HG03571 (cell line): ENCODE measurements around the gene ZBTB40.

Source experiments
- ATAC-seq: cut with Tn5 transposase; IDR thresholded peaks from one replicate; pipeline ENCODE4 v1.9.1; 2021; ENCODE audit not compliant: unreplicated experiment

Gene ZBTB40

DNA sequence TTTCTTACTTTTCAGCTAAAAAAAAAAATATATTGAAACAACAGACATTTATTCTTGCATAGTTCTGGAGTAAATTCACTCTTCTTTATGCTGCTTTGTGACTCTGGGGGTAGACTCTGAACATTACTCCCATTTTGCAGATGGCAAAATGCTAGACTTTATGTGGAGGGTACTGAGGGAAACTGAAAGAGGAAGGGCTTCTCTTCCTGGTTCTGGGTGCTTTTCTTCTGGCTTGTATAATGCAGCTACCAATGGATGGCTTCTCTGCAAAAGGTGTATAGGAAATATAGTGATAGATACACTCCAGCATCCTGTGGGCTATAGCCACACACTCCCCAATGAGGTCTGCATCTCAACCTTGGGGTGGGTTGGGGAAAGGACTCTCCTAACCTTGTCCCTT lies 19.7 kb upstream of the ZBTB40 start:
- no peak for ATAC-seq

GRCh38 chr1:22434717-22435116 lies 16.9 kb upstream of the ZBTB40 start:
- no peak for ATAC-seq

- no peak for ATAC-seq
Observed at GRCh38 chr1:22436948-22437347, 14.7 kb upstream of the ZBTB40 start.

GRCh38 chr1:22437573-22437972 lies 14.1 kb upstream of the ZBTB40 start:
- ATAC-seq = no peak

DNA sequence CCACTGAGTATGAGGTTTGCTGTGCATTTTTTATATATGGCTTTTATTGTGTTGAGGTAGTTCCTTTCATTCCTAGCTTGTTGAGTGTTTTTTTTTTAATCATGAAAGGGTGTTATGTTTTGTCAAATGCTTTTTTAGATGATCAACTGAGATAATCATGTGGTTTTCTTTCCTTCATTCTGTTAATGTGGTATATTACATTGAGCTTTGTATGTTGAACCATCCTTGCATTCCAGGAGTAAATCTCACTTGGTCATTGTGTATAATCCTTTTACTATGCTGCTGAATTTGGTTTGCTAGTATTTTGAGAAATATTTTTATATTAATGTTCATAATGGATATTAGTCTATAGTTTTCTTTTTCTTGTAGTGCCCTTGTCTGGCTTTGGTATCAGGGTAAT lies 11.1 kb upstream of the ZBTB40 start:
- ATAC-seq = no peak

DNA sequence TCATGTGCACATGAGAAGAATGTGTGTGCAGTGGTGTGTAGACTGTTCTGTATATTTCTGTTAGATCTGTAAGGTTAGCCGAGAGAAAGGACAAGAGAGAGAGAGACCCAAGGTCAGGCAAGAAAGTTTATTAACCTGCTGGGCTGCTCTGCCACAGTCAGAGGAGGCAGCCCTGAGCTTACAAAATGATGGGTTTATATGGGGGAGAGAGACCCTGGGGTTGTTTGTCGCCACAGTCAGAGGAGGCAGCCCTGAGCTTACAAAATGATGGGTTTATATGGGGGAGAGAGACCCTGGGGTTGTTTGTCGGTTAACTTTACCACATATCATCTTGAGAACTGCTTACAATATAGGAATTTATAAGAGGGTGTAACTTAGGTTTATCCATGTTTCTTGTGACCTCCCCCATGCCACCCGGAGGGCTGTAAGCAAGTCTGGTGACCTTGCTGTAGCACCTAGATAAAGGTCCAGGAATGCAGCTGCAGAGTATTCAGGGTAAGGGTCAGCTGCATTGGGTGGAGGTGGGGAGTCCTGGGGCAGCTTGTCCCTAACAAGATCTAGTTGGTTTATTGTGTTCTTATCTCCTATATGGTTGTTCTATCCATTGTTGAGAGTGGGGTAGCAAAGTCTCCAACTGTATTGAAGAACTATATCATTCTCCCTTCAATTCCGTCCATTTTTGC lies 9.3 kb upstream of the ZBTB40 start:
- no peak for ATAC-seq

GRCh38 chr1:22443332-22443731 lies 8.3 kb upstream of the ZBTB40 start:
- ATAC-seq = no peak

DNA sequence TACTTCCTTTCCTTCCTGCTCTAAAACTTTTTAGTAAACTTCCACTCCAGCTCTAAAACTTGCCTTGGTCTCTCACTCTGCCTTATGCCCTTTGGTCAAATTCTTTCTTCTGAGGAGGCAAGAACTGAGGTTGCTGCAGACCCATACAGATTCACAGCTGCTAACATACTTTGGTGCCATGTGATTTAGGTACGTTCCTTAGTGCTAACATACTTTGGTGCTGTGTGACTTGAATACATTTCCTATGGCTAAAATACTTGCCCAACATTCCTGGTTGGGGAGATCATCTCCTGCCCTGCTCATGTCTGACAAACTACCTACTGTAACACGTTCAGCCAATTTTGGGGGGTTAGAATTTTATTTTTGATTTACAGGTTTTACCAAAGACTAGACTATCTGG lies 6.8 kb upstream of the ZBTB40 start:
- ATAC-seq = no peak

GRCh38 chr1:22447621-22448111 lies 4.0 kb upstream of the ZBTB40 start:
- no peak for ATAC-seq

DNA sequence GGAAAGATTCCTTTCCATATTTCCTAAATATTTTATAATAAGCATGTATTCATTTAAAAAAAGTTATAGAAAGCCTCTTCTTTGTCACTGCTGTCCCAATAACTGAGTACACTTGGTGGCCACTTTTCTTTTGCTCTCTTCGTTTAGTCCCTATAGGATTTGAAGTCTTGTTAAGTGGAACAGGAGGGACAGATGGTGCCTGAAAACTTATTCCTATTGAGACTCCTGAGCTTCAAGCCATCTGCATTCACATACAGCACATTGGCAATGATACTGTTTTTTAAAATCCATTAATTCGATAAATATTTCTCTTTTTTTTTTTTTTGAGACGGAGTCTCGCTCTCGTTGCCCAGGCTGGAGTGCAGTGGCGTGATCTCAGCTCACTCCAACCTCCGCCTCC lies 2.0 kb upstream of the ZBTB40 start:
- no peak for ATAC-seq

GRCh38 chr1:22450351-22451021 lies 1.2 kb upstream of the ZBTB40 start:
- ATAC-seq = no peak

GRCh38 chr1:22452481-22452957 lies 868 bp downstream of the ZBTB40 start:
- ATAC-seq = peak; percentile 30

GRCh38 chr1:22453181-22453580 lies 1.5 kb downstream of the ZBTB40 start:
- ATAC-seq = no peak

- ATAC-seq = no peak
Observed at GRCh38 chr1:22454476-22455056, 2.9 kb downstream of the ZBTB40 start.

DNA sequence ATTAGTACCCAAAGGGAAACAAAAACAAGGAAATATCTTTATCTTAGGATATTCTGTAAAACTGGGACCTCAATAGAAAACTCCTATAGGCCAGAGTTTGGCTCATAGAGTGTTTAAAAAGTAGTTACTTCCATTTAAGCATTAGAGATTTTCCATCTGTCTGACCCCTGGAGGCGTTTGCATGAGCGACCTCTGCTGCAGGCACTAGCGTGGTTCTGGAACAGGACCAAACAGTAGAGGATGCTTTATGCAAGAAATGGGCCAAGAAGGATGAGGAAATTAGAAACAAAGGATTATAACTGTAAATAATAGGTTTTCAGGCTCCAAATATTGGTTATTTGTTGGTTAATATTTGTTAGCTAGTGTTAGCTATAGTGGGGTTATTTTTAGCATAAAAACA lies 5.7 kb downstream of the ZBTB40 start:
- ATAC-seq = no peak

DNA sequence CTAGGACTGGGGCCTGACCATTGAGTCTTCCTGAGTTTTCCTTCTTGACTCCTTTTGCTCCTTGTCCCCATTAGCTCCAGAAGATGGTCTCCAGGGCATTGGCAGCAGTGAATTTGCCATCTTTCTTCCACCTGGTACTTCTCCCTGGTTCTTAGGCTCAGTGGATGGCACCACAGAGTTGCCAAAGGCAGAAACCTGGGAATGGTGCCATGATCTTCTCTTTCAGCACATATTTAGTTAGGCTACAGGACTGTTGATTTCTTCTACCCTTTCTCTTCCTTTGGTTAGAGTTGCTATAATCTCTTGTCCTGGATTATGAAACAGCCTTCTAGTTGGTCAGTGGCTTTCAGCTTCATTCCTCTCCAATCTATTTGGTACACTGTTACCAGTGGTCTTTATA lies 6.2 kb downstream of the ZBTB40 start:
- ATAC-seq = no peak

DNA sequence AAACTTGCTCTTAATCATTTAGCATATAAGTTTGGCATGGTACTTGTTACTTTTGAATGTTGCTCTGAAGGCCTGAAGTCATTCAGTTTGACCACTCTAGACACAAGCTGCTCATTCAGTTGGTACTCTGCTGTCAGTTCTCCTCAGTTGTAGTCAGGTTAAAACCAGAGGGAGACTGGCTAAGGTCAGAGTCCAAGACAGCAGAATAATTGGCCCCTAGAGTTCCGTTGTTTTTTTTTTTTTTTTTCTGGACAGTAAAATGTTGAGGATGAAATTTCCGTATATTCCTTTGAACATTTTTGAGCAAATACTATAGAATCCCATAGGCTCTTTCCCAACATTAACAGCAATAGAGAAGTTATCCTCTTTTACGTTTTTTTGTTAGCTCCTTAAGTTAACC lies 9.4 kb downstream of the ZBTB40 start:
- ATAC-seq = no peak

GRCh38 chr1:22461678-22462527 lies 10.3 kb downstream of the ZBTB40 start:
- no peak for ATAC-seq

- no peak for ATAC-seq
Observed at GRCh38 chr1:22462928-22463327, 11.3 kb downstream of the ZBTB40 start.

- ATAC-seq = no peak
Observed at GRCh38 chr1:22465015-22465565, 13.4 kb downstream of the ZBTB40 start.

- no peak for ATAC-seq
Observed at GRCh38 chr1:22465671-22466070, 14.0 kb downstream of the ZBTB40 start.
